HepG2 (cell line): ENCODE results near the gene SRC. TPM values are rescaled to one million over a fixed set of nuclear protein-coding genes. Genes with fewer than 3 reads are reported as not detected.

ENCODE experiments used
- ARNT ChIP-seq: fragments of 450-650 bp; IDR thresholded peaks from 2 replicates; pipeline ENCODE4 v1.6.1; 2017
- CBX1 ChIP-seq: IDR thresholded peaks from one replicate; pipeline ENCODE4 v1.6.1; 2016; ENCODE audit warnings: antibody characterized with exemption, low read depth
- DNMT1 ChIP-seq: sonication (generic); formaldehyde crosslinking; IDR thresholded peaks from 2 replicates; pipeline ENCODE4 v1.5.1; 2020; ENCODE audit warnings: mild to moderate bottlenecking, missing genetic modification reagents
- HES4 ChIP-seq: sonication (generic); formaldehyde crosslinking; IDR thresholded peaks from 2 replicates; pipeline ENCODE4 v1.9.0; 2021; ENCODE audit warnings: mild to moderate bottlenecking, missing genetic modification reagents, borderline replicate concordance
- HOXA9 ChIP-seq: sonication (generic); formaldehyde crosslinking; IDR thresholded peaks from 2 replicates; pipeline ENCODE4 v1.8.1; 2022; ENCODE audit warnings: missing genetic modification reagents, mild to moderate bottlenecking, moderate library complexity, borderline replicate concordance
- KLF16 ChIP-seq, 2 experiments: sonication (generic) in 1 of 2; formaldehyde crosslinking in 1 of 2; IDR thresholded peaks; 2 replicates each; pipeline versions ENCODE4 v1.6.1 to v1.8.0; 2016 to 2023; ENCODE audit warnings: missing genetic modification reagents in 2 of 2, missing compliant biosample characterization in 1 of 2
- MEF2D ChIP-seq: sonication (generic); formaldehyde crosslinking; IDR thresholded peaks from 2 replicates; pipeline ENCODE4 v1.5.1; 2020; ENCODE audit warnings: mild to moderate bottlenecking, missing genetic modification reagents
- NFIC ChIP-seq: IDR thresholded peaks from 2 replicates; pipeline ENCODE4 v1.6.1; 2012; ENCODE audit warnings: mild to moderate bottlenecking, low read length, inconsistent platforms
- PLSCR1 ChIP-seq: sonication (generic); formaldehyde crosslinking; IDR thresholded peaks from 2 replicates; pipeline ENCODE4 v1.5.0; 2020; ENCODE audit warnings: missing genetic modification reagents, mild to moderate bottlenecking, borderline replicate concordance
- RERE ChIP-seq: IDR thresholded peaks from 2 replicates; pipeline ENCODE4 v1.6.1; 2016; ENCODE audit warnings: low read depth, missing genetic modification reagents, missing compliant biosample characterization
- SAP130 ChIP-seq: IDR thresholded peaks from 2 replicates; pipeline ENCODE4 v1.6.1; 2016; ENCODE audit warnings: low read depth
- SRSF1 ChIP-seq: fragments of 200-400 bp; formaldehyde crosslinking; optimal IDR thresholded peaks from 2 replicates; pipeline ENCODE3; 2017; ENCODE audit warnings: mild to moderate bottlenecking, low read depth, low read length, moderate library complexity
- U2AF1 ChIP-seq: fragments of 200-400 bp; formaldehyde crosslinking; optimal IDR thresholded peaks from 2 replicates; pipeline ENCODE3; 2017; ENCODE audit warnings: mild to moderate bottlenecking, low read depth, low read length
- ZBTB42 ChIP-seq: sonication (generic); formaldehyde crosslinking; IDR thresholded peaks from 2 replicates; pipeline ENCODE4 v1.5.0; 2020; ENCODE audit warnings: mild to moderate bottlenecking, missing genetic modification reagents
- ZNF225 ChIP-seq: sonication (generic); formaldehyde crosslinking; IDR thresholded peaks from 2 replicates; pipeline ENCODE4 v1.4.0; 2020; ENCODE audit warnings: mild to moderate bottlenecking, missing genetic modification reagents
- ZNF30 ChIP-seq: sonication (generic); formaldehyde crosslinking; IDR thresholded peaks from 2 replicates; pipeline ENCODE4 v1.5.0; 2020; ENCODE audit warnings: mild to moderate bottlenecking, missing genetic modification reagents
- ZNF329 ChIP-seq: sonication (generic); formaldehyde crosslinking; IDR thresholded peaks from 2 replicates; pipeline ENCODE4 v1.9.0; 2021; ENCODE audit warnings: low read depth, mild to moderate bottlenecking, missing genetic modification reagents
- ZNF331 ChIP-seq: sonication (generic); formaldehyde crosslinking; IDR thresholded peaks from 2 replicates; pipeline ENCODE4 v1.4.0; 2020; ENCODE audit warnings: missing genetic modification reagents
- ZSCAN22 ChIP-seq: sonication (generic); formaldehyde crosslinking; IDR thresholded peaks from 2 replicates; pipeline ENCODE4 v1.4.0; 2020; ENCODE audit warnings: mild to moderate bottlenecking, missing genetic modification reagents
- ZZZ3 ChIP-seq: sonication (generic); formaldehyde crosslinking; IDR thresholded peaks from 2 replicates; pipeline ENCODE4 v1.4.0; 2020; ENCODE audit warnings: missing genetic modification reagents, mild to moderate bottlenecking, borderline replicate concordance
- polyA plus RNA-seq, 8 experiments: library from polyadenylated mRNA; depleted of rRNA in 3 of 8; stranded (reverse) in 7 of 8; unstranded in 1 of 8; fragments of >200 nt; fragmentation: Illumina TruSeq in 4 of 8; extraction: Trizol in 4 of 8; gene quantifications; 2 replicates each; pipeline versions ENCODE4 v1.2.1 to v1.2.3, GENCODE V29; 2011 to 2016; ENCODE audit warnings: low read depth in 4 of 8, missing spikeins in 1 of 8, mixed read lengths in 1 of 8; ENCODE audit not compliant: insufficient read depth in 1 of 8
- total RNA-seq, 5 experiments: library from RNA; depleted of rRNA; stranded (reverse); fragments of >200 nt; fragmentation: Illumina TruSeq; extraction: Trizol; gene quantifications; 2 replicates each; pipeline ENCODE4 v1.2.3, GENCODE V29; 2016; ENCODE audit warnings: low read depth in 1 of 5

The SRC gene
- total and polyA plus RNA-seq, 2 of the 13 experiments (the other 11 are each of a cell fraction or from before 2014, with no cell fraction given), result 54.7 to 192 TPM

GRCh38 chr20:37337208-37337991 lies 8.5 kb upstream of the SRC start (continued):
- TF ChIP-seq KLF16 (CRISPR knock-in tag; IDR thresholded peaks at IDR 0.05), result peak in 1 of 2 experiments; percentile 56; a peak in 1 of 4 replicates
- no peak for TF ChIP-seq ZNF225
- no peak for TF ChIP-seq HES4 (CRISPR knock-in tag)
- TF ChIP-seq MEF2D, result peak; percentile 65
- TF ChIP-seq SRSF1, result no peak
- TF ChIP-seq ZSCAN22 (CRISPR knock-in tag), result no peak
- TF ChIP-seq SAP130, result peak; percentile 82
- TF ChIP-seq RERE (CRISPR knock-in tag), result no peak
- TF ChIP-seq ZZZ3 (CRISPR knock-in tag), result no peak
- TF ChIP-seq CBX1, result peak; percentile 82
- TF ChIP-seq ARNT, result no peak
- TF ChIP-seq DNMT1 (CRISPR knock-in tag), result no peak
- TF ChIP-seq ZNF329 (CRISPR knock-in tag), result no peak
- peak; percentile 60; the same call in 1 of the 2 replicates for TF ChIP-seq ZNF331
- no peak for TF ChIP-seq U2AF1
- no peak for TF ChIP-seq ZBTB42 (CRISPR knock-in tag)
- TF ChIP-seq PLSCR1 (CRISPR knock-in tag), result no peak
- TF ChIP-seq HOXA9 (CRISPR knock-in tag), result no peak
- TF ChIP-seq ZNF30 (CRISPR knock-in tag), result no peak
- peak; percentile 53; the same call in 1 of the 2 replicates for TF ChIP-seq NFIC
